Activated T-cell treated with anti-CD3 and anti-CD28 coated beads, Interleukin-2, amount 50 U/mL, for 72 hours (primary cell): ENCODE measurements around the gene DMD. TPM values are rescaled to one million over a fixed set of nuclear protein-coding genes. Genes with fewer than 3 reads are reported as not detected.

Experiments
- ATAC-seq, 2 donors: fragments of 150-1000 bp; cut with Tn5 transposase; replicated peaks in 1 of 2; 2 replicates each; pipeline ENCODE4 v1.10.0; 2021; ENCODE audit warnings: moderate library complexity in 2 of 2, mild to moderate bottlenecking in 1 of 2
- DNase-seq, 2 donors: peaks; one replicate each; pipeline ENCODE4 v3.0.0; 2021 to 2022; ENCODE audit warnings: mixed read lengths in 1 of 2
- H3K27ac Mint-ChIP-seq: one replicate; pipeline ENCODE4 v1.8.0; 2022; ENCODE audit warnings: mild to moderate bottlenecking, moderate library complexity, mixed read lengths
- H3K27me3 Mint-ChIP-seq: one replicate; pipeline ENCODE4 v1.8.0; 2022; ENCODE audit warnings: low read depth, mixed read lengths
- H3K36me3 Mint-ChIP-seq, 2 donors: one replicate each; pipeline ENCODE4 v1.8.0; 2022; ENCODE audit warnings: mixed read lengths in 2 of 2, mild to moderate bottlenecking in 1 of 2; ENCODE audit not compliant: insufficient read depth in 2 of 2
- H3K4me1 Mint-ChIP-seq: one replicate; pipeline ENCODE4 v1.8.0; 2022; ENCODE audit warnings: low read depth, mixed read lengths
- H3K4me3 Mint-ChIP-seq, 2 donors: one replicate each; pipeline ENCODE4 v1.8.0; 2022; ENCODE audit warnings: mild to moderate bottlenecking in 2 of 2, mixed read lengths in 2 of 2, moderate library complexity in 2 of 2
- H3K9me3 Mint-ChIP-seq, 2 donors: one replicate each; pipeline ENCODE4 v1.8.0; 2022; ENCODE audit warnings: mixed read lengths in 2 of 2
- total RNA-seq, 2 donors: library from RNA; stranded (reverse); gene quantifications; one replicate each; pipeline ENCODE4 v1.2.3, GENCODE V29; 2022

The DMD gene
- total RNA-seq, 2 donors from 2014 or later, result 2.9 to 4.6 TPM

DNA sequence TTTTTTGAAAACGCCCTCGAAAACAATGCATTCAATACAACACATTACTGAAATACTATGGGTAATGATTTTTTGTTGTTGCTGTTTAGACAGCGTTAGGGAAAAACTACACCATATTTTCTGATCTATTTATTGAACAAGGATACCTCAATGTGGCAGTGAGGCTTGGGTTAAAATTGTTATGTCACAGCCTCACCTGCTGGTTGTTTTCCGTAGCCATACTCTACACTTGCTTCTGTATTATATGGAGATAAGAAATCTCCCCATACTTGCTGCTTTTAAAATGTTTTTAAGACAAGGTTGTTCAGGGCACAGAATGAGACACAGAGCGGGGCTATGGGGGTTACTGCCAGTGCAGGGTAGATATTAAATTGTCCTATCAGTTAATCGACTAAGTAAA lies 1917.9 kb downstream of the DMD start:
- Mint-ChIP-seq H3K4me1 (no peaks in the 10 kb centered on the region), H3K27ac (no peak overlapping the region), H3K4me3 (no peak overlapping the region), H3K9me3 (no peaks in the 10 kb centered on the region), H3K27me3 (no peaks in the 10 kb centered on the region), H3K36me3 (no peaks in the 10 kb centered on the region)
- DNase-seq, result peak in 1 of 2 donors; percentile 0
- peak in 1 of 2 donors; percentile 41 for ATAC-seq

DNA sequence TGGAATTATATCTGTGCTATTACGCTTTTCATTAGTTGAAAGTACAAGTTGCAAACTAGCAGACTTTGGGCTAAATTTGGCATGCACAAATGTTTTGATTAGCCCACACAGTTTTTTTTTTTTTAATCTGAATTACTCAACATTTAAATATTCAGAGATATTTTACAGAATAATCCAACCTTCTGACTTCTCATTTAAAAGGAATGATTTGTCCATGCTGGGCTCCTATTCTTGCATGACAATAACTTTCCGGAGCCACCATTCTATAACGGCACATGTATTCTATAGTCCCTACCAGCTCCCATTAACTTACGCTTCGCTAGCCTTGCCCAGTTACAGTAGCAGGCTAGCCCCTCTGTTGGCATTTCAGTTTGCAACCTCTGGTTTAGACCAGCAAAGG lies 1920.2 kb downstream of the DMD start:
- H3K4me1 Mint-ChIP-seq, result no peaks in the 10 kb centered on the region
- H3K4me3 Mint-ChIP-seq, result no peak overlapping the region
- H3K27me3 Mint-ChIP-seq, result peaks cover 18% of the 10 kb centered on the region
- H3K27ac Mint-ChIP-seq, result no peak overlapping the region
- ATAC-seq, result no peak
- H3K36me3 Mint-ChIP-seq, result no peaks in the 10 kb centered on the region
- H3K9me3 Mint-ChIP-seq, result no peaks in the 10 kb centered on the region
- no peak for DNase-seq

DNA sequence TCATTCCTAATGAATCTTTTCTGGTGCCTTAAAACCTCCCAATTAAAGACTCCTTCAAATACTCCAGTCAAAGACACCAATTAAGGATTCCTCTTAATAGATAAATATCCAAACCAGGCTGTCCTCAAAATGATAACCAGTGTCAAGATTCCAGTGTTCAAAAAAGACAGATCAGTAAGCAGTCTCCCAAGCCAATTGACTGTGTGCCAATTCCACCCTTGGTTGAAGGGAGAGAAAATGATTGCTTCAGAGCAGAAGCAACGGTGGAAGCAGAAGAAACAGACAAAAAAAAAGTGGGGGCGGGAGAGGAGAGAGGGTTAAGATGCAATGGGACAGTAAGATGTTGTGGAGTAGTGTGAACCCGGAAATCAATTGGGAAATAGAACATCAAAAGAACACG lies 1923.5 kb downstream of the DMD start:
- no peaks in the 10 kb centered on the region for H3K36me3 Mint-ChIP-seq
- no peak for ATAC-seq
- no peak for DNase-seq
- no peaks in the 10 kb centered on the region for H3K9me3 Mint-ChIP-seq
- no peak overlapping the region for H3K4me3 Mint-ChIP-seq
- peak overlapping the region; percentile 65 for H3K27ac Mint-ChIP-seq
- H3K27me3 Mint-ChIP-seq, result peaks cover 18% of the 10 kb centered on the region
- H3K4me1 Mint-ChIP-seq, result no peaks in the 10 kb centered on the region

DNA sequence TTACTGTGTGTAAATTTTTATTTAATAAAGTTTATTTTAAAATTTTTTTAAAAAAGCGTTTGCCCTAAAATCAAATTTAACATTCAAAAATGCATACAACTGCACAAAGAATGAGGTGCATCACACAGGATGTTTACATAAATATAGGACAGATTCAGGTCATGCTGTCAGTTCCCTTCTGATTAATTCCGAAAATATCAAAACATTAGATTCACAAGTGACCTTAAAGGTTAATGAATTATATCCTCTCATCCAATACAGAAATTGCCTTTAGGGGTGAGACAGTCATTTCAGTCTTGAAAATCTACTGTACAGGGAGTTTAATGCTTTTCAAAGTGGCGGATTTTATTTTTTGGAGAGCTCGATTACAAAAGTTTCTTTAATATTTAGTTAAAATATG lies 1930.8 kb downstream of the DMD start:
- DNase-seq (no peak), ATAC-seq (no peak)
- Mint-ChIP-seq H3K4me1 (no peaks in the 10 kb centered on the region), H3K27me3 (no peaks in the 10 kb centered on the region), H3K27ac (no peak overlapping the region), H3K4me3 (no peak overlapping the region), H3K9me3 (no peaks in the 10 kb centered on the region), H3K36me3 (no peaks in the 10 kb centered on the region)

DNA sequence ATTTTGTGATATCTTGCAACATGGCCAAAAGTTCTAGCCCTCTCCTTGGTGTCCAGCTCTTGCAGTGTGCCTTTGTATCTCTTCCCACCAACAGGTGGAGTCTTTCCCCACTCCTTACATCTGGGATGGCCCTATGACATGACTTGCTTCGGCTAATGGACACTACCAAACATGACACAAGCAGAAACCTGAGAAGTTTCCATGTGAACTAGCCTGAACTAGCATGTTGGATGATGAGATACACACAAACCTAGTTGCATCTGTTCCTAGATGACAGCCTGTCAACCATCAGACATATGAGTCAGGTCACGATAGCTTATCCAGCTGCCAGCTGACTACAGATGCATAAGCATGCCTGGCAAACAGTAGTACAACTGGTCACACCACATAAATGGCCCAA lies 1932.0 kb downstream of the DMD start:
- ATAC-seq (no peak), DNase-seq (no peak)
- Mint-ChIP-seq H3K4me1 (no peaks in the 10 kb centered on the region), H3K9me3 (no peaks in the 10 kb centered on the region), H3K36me3 (no peaks in the 10 kb centered on the region), H3K27ac (no peak overlapping the region), H3K4me3 (no peak overlapping the region), H3K27me3 (no peaks in the 10 kb centered on the region)

DNA sequence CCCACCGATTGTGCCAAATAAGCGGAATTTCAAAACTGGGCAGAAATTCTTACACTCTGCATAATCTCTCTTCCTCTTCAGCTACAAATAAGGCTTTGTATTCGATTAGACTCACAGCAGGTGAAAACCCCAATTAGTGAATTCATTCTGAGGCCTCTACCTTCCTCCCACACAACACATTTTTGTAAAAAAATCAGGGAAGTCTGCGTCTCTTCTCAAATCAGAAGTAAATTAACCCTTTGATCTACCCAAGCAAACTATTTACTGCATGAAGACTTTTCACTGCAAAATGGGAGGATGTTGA lies 1938.9 kb downstream of the DMD start:
- Mint-ChIP-seq H3K9me3 (no peaks in the 10 kb centered on the region), H3K36me3 (no peaks in the 10 kb centered on the region), H3K4me1 (no peaks in the 10 kb centered on the region), H3K27ac (no peak overlapping the region), H3K4me3 (no peak overlapping the region), H3K27me3 (peaks cover 6% of the 10 kb centered on the region)
- no peak for DNase-seq
- no peak for ATAC-seq

DNA sequence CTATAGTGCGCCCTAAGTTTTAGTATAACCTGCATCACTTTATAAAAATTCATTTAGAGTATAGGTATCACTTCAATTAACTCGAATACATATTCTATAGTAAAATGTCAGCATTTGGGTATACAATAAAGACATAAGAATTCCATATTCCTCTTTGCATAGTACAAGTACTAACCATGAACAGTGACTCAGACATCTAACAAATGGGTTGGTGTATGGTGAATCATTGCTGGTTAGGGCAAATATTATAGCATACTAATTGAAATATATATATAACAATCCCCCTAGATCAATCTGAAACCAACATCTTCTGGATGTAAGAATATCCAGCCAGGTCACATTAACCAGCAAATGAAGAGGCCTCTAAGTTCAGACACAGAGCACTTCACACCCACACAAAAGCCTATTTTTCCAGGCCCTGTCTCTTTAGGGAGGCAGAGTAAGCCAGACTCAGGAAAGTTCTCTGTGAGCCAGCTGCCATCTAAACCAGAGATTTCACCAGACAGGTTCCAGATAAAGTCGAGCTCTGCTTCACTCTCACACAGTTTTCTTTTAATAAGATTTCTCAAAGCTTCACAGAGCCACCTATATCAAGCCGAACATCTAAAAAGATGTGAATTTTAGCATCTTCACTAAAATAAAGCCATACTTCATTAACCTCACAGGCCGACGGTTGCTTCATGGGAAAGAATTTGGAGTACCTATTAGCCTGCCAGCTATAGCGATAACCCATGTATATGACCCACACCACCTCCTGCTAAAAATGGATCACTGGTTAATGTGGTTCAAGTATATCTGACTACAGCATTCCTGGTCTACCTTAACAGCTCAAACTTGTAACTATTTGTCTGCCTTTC lies 1939.5 kb downstream of the DMD start:
- Mint-ChIP-seq H3K27me3 (peaks cover 6% of the 10 kb centered on the region), H3K4me3 (no peak overlapping the region), H3K9me3 (no peaks in the 10 kb centered on the region), H3K27ac (no peak overlapping the region), H3K4me1 (no peaks in the 10 kb centered on the region), H3K36me3 (no peaks in the 10 kb centered on the region)
- DNase-seq (no peak), ATAC-seq (no peak)

DNA sequence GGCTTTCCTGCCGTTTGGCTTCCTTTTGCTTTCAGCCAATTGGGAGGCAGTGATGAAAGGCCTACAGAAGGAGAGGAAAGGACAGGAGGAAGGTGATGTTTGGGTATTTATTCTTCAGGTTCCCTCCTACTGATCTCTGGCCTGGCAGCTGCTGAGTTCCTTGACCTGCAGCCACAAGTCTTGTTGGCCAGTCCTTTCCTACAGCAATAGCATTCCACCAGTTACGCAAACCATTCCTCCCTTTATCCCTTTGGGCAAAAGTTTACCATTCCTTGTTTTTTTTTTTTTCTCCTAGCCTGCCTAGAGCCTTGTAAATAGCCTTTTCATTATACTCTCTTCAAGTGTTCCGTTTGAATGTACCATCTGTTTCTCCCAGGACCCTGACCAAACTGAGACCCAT lies 1941.4 kb downstream of the DMD start:
- Mint-ChIP-seq H3K27ac (no peak overlapping the region), H3K9me3 (no peaks in the 10 kb centered on the region), H3K4me3 (no peak overlapping the region), H3K27me3 (peaks cover 13% of the 10 kb centered on the region), H3K4me1 (no peaks in the 10 kb centered on the region), H3K36me3 (no peaks in the 10 kb centered on the region)
- DNase-seq, result no peak
- no peak for ATAC-seq

DNA sequence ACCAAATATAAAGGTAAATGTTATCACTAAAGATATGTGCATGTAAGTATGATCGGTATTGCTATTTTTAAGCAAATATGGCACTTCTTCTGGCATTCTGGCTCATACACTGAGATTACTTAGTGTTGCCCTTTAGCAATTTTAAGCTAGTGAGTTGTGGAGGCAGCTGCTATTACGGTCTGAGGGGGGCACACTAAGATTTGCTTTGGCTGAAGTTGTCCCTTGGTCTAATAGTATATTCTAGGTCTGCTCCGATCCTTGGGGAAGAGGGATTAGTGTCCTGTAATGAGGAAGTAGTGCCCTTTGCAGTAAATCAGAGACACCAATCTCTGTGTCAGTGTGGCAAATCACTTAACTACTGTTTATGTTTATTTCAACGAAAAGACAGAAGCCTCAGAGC lies 1943.0 kb downstream of the DMD start:
- Mint-ChIP-seq H3K27ac (no peak overlapping the region), H3K4me1 (no peaks in the 10 kb centered on the region), H3K4me3 (no peak overlapping the region), H3K9me3 (no peaks in the 10 kb centered on the region), H3K27me3 (peaks cover 23% of the 10 kb centered on the region), H3K36me3 (no peaks in the 10 kb centered on the region)
- no peak for DNase-seq
- no peak for ATAC-seq

DNA sequence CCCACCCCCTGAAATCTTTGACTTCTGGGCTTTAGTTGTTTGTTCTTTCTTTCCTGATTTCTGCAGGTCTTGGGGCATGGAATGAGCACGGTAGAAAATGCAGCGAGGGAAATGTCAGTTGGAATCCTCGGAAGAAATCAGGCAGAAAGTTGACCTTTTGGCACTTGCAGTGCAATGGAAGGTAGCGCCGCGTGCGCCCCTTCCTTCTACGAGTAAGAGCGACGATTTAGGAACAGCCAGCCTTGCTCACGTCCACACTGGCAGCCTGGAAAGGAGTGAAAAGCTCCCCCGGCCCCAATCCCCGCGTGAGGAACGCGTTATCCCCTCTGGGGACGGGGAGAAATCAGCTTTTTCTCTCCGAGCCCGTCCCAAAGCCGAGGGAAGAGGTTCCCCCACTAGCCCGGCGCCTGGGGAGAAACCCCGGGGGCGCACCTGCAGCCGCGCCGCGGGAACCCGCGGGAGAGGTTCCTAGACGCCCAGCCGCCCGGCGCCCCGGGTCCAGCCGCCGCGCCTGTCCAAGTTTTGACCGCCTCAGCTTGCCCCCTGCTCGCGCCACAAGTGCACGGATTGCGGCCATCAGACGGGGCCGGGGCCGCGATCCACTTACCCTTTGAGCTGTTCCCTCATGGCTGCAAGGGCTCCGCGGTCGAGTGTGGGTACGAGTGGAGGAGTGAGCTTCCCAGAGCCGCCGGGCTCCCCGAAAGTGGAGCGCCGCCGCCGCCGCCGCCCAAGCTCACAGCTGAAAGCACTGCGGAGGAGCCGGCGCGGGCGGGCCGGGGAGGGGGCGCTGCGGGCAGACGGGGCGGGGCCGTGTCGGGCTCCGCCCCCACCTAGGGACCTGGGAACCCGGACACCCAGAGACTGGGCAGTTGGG lies 1944.9 kb downstream of the DMD start:
- peaks cover 33% of the 10 kb centered on the region for H3K27me3 Mint-ChIP-seq
- peak; percentile 65 to 73 for ATAC-seq
- H3K4me3 Mint-ChIP-seq, result peak overlapping the region; percentile 63 to 71
- H3K4me1 Mint-ChIP-seq, result no peaks in the 10 kb centered on the region
- no peak overlapping the region for H3K27ac Mint-ChIP-seq
- H3K36me3 Mint-ChIP-seq, result no peaks in the 10 kb centered on the region
- peak; percentile 27 to 33 for DNase-seq
- H3K9me3 Mint-ChIP-seq, result no peaks in the 10 kb centered on the region

DNA sequence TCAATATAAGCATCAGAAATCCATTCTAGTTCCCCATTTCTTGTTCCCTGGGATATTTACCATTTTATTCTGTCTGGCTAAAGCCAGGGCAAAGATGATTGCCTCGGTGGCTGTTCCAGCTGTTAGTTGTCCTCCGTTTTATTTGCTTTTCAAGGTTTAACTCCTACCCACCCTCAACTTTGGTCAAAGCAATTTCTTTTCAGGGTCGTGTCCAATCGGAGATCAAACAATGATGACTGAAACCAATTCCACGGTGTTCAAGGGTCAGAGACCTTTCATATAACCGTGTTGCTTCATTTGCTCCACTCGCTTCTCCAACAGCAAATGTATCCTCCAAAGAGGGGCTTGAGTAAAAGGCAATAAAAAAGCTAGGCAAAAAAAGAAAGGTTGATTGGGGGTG lies 1946.0 kb downstream of the DMD start:
- no peak for DNase-seq
- no peak overlapping the region for H3K27ac Mint-ChIP-seq
- H3K9me3 Mint-ChIP-seq, result no peaks in the 10 kb centered on the region
- peaks cover 37% of the 10 kb centered on the region for H3K27me3 Mint-ChIP-seq
- no peak for ATAC-seq
- no peaks in the 10 kb centered on the region for H3K4me1 Mint-ChIP-seq
- no peak overlapping the region for H3K4me3 Mint-ChIP-seq
- H3K36me3 Mint-ChIP-seq, result no peaks in the 10 kb centered on the region

DNA sequence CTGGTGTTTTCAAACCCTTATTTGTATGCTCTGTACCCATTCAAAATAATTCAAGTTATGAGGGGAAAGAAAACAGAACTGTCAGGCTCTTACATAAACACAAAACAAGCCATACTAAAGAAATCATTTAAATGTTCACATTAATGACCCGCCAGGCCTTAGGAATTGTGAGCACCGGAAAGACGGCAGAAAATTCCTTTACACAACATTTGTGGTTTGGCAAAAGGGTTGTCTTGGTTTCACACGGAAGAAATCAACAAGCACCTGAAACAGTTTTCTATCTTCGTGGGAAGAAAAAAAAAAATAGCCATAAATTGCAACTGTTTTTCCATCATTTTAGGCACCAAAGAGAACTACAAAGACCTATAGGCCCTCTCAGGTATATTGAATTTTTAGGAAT lies 1951.0 kb downstream of the DMD start:
- H3K27ac Mint-ChIP-seq, result no peak overlapping the region
- no peaks in the 10 kb centered on the region for H3K36me3 Mint-ChIP-seq
- H3K27me3 Mint-ChIP-seq, result peaks cover 34% of the 10 kb centered on the region
- ATAC-seq (no peak), DNase-seq (no peak)
- no peaks in the 10 kb centered on the region for H3K9me3 Mint-ChIP-seq
- no peak overlapping the region for H3K4me3 Mint-ChIP-seq
- H3K4me1 Mint-ChIP-seq, result no peaks in the 10 kb centered on the region

DNA sequence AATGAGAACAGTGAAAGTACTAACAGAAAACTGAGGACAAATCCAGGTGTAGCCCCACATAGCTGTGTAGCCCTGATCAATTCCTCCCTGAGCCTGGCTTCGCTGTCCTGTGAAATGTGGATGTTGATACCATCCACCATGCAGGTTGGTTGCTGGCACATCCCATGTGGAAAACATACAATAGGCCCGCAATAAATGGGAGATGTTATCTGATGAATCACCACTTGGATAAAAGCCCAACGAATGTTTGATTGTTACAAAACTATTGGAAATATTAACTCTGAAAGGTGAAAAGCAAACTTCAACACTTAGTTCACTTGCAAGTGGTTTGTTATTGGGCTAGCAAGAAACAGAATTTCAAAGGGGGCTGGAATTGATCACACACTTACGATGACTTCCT lies 1953.2 kb downstream of the DMD start:
- H3K36me3 Mint-ChIP-seq, result no peaks in the 10 kb centered on the region
- no peaks in the 10 kb centered on the region for H3K4me1 Mint-ChIP-seq
- ATAC-seq, result no peak
- H3K27ac Mint-ChIP-seq, result no peak overlapping the region
- H3K27me3 Mint-ChIP-seq, result peaks cover 21% of the 10 kb centered on the region
- DNase-seq, result no peak
- no peaks in the 10 kb centered on the region for H3K9me3 Mint-ChIP-seq
- no peak overlapping the region for H3K4me3 Mint-ChIP-seq
